Measurements from ENCODE around the gene RMI2. TPM values are rescaled to one million over a fixed set of nuclear protein-coding genes. Genes with fewer than 3 reads are reported as not detected.
"Not testable (repeated sequence)": the region's sequence is repeated elsewhere in the genome, so short reads cannot be mapped to it uniquely, and the experiment has no call there.

RMI2 gene
- total RNA-seq, 4 donors from 2014 or later = 2.3 to 6.6 (median 3.5) TPM

DNA sequence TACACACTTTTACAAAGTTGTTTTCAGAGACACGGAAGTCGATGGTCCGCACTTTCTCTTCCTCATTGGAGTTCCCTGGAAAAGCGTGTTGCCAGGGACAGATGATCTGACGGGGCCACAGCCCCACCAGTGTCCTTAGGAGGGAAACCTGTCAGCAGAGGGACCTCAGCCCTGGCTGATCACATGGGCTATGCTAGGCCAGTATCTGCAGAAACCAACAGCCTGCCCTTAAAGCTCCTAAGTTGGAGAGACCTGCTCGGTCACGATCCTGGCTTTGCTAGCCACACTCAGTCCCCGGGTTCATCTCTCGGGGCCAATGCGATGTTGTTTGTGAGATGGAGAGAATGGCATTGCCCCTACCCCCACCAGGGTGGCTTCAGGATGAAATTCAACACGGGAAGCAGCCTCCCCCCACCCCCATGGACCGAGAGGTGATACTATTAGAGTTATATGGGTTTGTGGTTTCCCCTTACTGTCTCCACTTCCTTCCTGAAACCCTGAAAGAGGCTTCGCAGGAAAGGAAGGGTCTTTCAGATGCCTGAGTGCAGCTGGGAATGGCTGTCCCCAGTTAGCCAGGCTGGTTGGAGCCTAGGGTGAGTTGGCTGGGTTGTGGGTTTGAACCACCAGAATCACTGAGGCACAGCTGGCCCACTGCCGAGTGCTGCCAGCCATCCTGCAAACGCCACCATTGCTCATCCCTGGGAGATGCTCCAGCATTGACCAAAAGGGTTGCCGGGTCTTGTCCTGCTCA lies 16.6 kb downstream of the RMI2 start:
- peaks cover 0 to 17% (median 10%) of the 10 kb centered on the region in 4 donors for H3K4me1 ChIP-seq

GRCh38 chr16:11363927-11364258 lies 18.6 kb downstream of the RMI2 start:
- DNase-seq = no peak
- H3K9me3 ChIP-seq = no peaks in the 10 kb centered on the region
- TF ChIP-seq POLR2A (IDR thresholded peaks at IDR 0.05) = no peak
- TF ChIP-seq, protein P1, sequence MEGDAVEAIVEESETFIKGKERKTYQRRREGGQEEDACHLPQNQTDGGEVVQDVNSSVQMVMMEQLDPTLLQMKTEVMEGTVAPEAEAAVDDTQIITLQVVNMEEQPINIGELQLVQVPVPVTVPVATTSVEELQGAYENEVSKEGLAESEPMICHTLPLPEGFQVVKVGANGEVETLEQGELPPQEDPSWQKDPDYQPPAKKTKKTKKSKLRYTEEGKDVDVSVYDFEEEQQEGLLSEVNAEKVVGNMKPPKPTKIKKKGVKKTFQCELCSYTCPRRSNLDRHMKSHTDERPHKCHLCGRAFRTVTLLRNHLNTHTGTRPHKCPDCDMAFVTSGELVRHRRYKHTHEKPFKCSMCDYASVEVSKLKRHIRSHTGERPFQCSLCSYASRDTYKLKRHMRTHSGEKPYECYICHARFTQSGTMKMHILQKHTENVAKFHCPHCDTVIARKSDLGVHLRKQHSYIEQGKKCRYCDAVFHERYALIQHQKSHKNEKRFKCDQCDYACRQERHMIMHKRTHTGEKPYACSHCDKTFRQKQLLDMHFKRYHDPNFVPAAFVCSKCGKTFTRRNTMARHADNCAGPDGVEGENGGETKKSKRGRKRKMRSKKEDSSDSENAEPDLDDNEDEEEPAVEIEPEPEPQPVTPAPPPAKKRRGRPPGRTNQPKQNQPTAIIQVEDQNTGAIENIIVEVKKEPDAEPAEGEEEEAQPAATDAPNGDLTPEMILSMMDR (IDR thresholded peaks at IDR 0.05) = no peak
- no peaks in the 10 kb centered on the region for H3K36me3 ChIP-seq
- H3K27ac ChIP-seq = no peak overlapping the region
- no peak overlapping the region for H3K4me3 ChIP-seq
- no peaks in the 10 kb centered on the region for H3K27me3 ChIP-seq
- H3K4me1 ChIP-seq = peaks cover 0 to 17% (median 10%) of the 10 kb centered on the region in 4 donors

More for the DNA sequence above, 16.6 kb downstream of the RMI2 start:
- TF ChIP-seq, protein P1 (IDR thresholded peaks at IDR 0.05) = no peak
- TF ChIP-seq POLR2A (IDR thresholded peaks at IDR 0.05) = no peak
- H3K36me3 ChIP-seq = no peaks in the 10 kb centered on the region
- H3K9me3 ChIP-seq = no peaks in the 10 kb centered on the region
- peak in 2 of 3 donors; percentile 62 to 70 for DNase-seq
- H3K27ac ChIP-seq = peak overlapping the region in 1 of 4 donors; percentile 15
- peak overlapping the region in 1 of 4 donors; percentile 16 for H3K4me3 ChIP-seq
- no peaks in the 10 kb centered on the region for H3K27me3 ChIP-seq

DNA sequence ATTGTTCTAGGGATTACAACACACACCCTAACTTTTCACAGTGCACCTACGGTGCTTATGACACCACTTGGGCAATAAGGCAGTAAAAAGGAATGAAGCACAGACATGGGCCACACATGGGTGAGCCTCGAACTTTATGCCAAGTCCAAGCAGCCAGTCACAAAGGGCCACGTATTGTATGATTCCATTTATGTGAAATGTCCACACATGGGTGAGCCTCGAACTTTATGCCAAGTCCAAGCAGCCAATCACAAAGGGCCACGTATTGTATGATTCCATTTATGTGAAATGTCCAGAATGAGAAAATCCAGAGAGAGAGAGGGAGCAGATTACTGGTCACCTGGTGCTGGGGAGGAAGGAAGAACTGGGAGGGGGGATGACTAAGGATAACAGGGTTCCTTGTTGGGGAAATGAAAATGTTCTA lies 22.2 kb downstream of the RMI2 start:
- Histone ChIP-seq H3K4me1 (peaks cover 0 to 3% (median under 1%) of the 10 kb centered on the region in 4 donors), H3K9me3 (no peaks in the 10 kb centered on the region), H3K27me3 (no peaks in the 10 kb centered on the region), H3K36me3 (no peaks in the 10 kb centered on the region), H3K27ac (no peak overlapping the region), H3K4me3 (no peak overlapping the region)
- DNase-seq = no peak
- TF ChIP-seq, protein P1 (IDR thresholded peaks at IDR 0.05) = no peak
- TF ChIP-seq POLR2A (IDR thresholded peaks at IDR 0.05) = no peak

GRCh38 chr16:11370084-11370931 lies 25.0 kb downstream of the RMI2 start:
- peak in 2 of 3 donors; percentile 73 to 83 for DNase-seq
- H3K27me3 ChIP-seq = no peaks in the 10 kb centered on the region
- TF ChIP-seq POLR2A (IDR thresholded peaks at IDR 0.05) = no peak
- TF ChIP-seq, protein P1 (IDR thresholded peaks at IDR 0.05) = no peak
- no peaks in the 10 kb centered on the region for H3K9me3 ChIP-seq
- H3K4me3 ChIP-seq = no peak overlapping the region
- no peaks in the 10 kb centered on the region for H3K36me3 ChIP-seq
- H3K27ac ChIP-seq = no peak overlapping the region
- peaks cover 0 to 3% (median 0%) of the 10 kb centered on the region in 4 donors for H3K4me1 ChIP-seq

DNA sequence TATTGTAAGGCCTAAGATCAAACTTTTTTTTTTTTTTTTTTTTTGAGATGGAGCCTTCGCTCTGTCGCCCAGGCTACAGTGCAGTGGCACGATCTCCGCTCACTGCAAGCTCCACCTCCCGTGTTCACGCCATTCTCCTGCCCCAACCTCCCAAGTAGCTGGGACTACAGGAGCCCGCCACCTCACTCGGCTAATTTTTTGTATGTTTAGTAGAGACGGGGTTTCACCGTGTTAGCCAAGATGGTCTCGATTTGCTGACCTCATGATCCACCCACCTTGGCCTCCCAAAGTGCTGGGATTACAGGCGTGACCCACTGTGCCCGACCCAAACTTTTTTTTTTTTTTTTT lies 25.6 kb downstream of the RMI2 start:
- DNase-seq, H3K27ac ChIP-seq, H3K9me3 ChIP-seq, H3K4me1 ChIP-seq, H3K27me3 ChIP-seq, H3K4me3 ChIP-seq, H3K36me3 ChIP-seq: not testable (repeated sequence)
